ENCODE results near the gene FAM53C. TPM values are rescaled to one million over a fixed set of nuclear protein-coding genes. Genes with fewer than 3 reads are reported as not detected.
A peak's percentile ranks its signal among the peaks of the same experiment; 100 is the strongest.

Gene FAM53C
- total and polyA plus RNA-seq, 2 experiments from 2014 or later: 21.0 to 45.0 TPM

DNA sequence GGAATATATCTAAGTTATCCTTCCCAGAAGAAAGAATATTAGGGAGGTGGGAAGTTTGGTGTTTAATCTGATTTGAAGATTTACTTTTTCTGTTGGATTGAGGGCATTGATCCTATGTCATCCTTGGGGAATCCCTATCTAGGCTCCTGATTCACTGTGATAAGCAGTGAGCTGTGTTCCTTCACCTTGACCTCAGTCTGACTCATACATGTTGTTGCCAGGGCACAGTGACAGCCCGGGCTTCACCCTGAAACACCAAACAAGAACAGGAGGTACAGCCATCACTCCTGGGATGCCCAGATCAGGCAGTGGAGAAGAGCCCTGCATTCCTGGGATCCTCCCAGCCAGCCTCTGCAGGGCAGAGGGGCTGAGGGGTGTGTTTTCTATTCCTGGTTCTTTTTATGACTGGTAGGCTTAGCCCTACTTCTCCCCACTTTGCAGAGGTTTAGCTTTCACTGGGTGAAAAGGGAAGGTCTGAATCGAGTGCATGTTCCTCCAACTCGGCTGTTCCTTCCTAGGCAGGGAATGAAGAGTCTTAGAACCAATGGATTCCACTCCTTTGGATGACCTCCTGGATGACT, 3.1 kb upstream of the FAM53C start (continued):
- TF ChIP-seq, protein P1, sequence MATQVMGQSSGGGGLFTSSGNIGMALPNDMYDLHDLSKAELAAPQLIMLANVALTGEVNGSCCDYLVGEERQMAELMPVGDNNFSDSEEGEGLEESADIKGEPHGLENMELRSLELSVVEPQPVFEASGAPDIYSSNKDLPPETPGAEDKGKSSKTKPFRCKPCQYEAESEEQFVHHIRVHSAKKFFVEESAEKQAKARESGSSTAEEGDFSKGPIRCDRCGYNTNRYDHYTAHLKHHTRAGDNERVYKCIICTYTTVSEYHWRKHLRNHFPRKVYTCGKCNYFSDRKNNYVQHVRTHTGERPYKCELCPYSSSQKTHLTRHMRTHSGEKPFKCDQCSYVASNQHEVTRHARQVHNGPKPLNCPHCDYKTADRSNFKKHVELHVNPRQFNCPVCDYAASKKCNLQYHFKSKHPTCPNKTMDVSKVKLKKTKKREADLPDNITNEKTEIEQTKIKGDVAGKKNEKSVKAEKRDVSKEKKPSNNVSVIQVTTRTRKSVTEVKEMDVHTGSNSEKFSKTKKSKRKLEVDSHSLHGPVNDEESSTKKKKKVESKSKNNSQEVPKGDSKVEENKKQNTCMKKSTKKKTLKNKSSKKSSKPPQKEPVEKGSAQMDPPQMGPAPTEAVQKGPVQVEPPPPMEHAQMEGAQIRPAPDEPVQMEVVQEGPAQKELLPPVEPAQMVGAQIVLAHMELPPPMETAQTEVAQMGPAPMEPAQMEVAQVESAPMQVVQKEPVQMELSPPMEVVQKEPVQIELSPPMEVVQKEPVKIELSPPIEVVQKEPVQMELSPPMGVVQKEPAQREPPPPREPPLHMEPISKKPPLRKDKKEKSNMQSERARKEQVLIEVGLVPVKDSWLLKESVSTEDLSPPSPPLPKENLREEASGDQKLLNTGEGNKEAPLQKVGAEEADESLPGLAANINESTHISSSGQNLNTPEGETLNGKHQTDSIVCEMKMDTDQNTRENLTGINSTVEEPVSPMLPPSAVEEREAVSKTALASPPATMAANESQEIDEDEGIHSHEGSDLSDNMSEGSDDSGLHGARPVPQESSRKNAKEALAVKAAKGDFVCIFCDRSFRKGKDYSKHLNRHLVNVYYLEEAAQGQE (IDR thresholded peaks at IDR 0.05; ENCODE audit: unreplicated experiment): no peak
- no peak for TF ChIP-seq POLR2AphosphoS5 (IDR thresholded peaks at IDR 0.05; ENCODE audit: low read depth)
- no peak for TF ChIP-seq ZNF331 (CRISPR knock-in tag; IDR thresholded peaks at IDR 0.05; ENCODE audit: low read depth)
- TF ChIP-seq EZH2phosphoT487 (IDR thresholded peaks at IDR 0.05; ENCODE audit: unreplicated experiment): no peak
- TF ChIP-seq NANOG (IDR thresholded peaks at IDR 0.05; ENCODE audit: borderline replicate concordance): no peak
- no peak for TF ChIP-seq STAT1 (IDR thresholded peaks at IDR 0.05; ENCODE audit: unreplicated experiment)
- TF ChIP-seq, protein P2, sequence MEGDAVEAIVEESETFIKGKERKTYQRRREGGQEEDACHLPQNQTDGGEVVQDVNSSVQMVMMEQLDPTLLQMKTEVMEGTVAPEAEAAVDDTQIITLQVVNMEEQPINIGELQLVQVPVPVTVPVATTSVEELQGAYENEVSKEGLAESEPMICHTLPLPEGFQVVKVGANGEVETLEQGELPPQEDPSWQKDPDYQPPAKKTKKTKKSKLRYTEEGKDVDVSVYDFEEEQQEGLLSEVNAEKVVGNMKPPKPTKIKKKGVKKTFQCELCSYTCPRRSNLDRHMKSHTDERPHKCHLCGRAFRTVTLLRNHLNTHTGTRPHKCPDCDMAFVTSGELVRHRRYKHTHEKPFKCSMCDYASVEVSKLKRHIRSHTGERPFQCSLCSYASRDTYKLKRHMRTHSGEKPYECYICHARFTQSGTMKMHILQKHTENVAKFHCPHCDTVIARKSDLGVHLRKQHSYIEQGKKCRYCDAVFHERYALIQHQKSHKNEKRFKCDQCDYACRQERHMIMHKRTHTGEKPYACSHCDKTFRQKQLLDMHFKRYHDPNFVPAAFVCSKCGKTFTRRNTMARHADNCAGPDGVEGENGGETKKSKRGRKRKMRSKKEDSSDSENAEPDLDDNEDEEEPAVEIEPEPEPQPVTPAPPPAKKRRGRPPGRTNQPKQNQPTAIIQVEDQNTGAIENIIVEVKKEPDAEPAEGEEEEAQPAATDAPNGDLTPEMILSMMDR (conservative IDR thresholded peaks at IDR 0.05; ENCODE audit: low read depth in 2 of 2): no peak
- TF ChIP-seq ZNF114 (CRISPR knock-in tag; IDR thresholded peaks at IDR 0.05): no peak

DNA sequence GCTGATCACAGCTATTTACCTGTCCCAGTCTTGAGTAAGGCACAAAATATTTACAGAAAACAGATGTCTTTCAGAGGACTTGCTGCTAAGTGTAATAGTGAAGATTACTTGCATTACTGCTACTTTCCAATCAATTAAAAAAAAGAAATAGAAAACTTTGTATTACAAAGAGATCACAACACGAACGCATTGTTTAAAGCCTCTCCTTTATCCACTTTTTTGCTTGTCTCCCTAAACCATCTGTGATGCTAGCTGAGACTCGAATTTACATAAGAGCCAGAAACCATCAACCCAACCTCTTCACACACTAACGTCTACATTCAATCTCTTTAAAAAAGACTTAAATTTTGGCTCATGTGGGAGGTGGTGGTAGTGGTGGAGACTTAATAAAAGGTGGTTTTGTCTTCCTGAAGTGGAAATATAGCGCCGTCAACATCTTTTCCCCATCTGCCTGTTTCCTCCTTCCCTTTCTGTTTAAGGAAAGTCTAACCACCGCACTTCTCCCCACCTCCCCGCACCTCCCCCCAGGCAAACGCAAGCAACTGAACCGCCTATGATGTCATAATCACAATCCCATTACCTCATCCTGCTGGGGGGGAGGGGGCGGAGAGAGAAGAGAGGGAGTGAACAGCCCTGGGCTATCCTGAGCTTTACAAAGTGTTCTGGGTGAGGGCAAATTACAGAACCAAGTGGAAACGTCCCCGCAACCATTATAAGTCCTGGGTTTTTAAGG, 948 bp upstream of the FAM53C start:
- H3K9me2 ChIP-seq (ENCODE audit: insufficient read depth): no peaks in the 10 kb centered on the region
- peak; percentile 90 for DNase-seq (ENCODE audit: low spot score)
- H3K9me3 Mint-ChIP-seq: no peaks in the 10 kb centered on the region
- TF ChIP-seq, protein P1 (IDR thresholded peaks at IDR 0.05; ENCODE audit: unreplicated experiment): no peak
- peak; percentile 99 for TF ChIP-seq CREB1 (CRISPR knock-in tag; IDR thresholded peaks at IDR 0.05; ENCODE audit: low read depth)
- TF ChIP-seq STAT1 (IDR thresholded peaks at IDR 0.05; ENCODE audit: unreplicated experiment): no peak
- no peak for TF ChIP-seq EZH2phosphoT487 (IDR thresholded peaks at IDR 0.05; ENCODE audit: unreplicated experiment)
- 0 out of 2 replicates have a peak, but pooled peaks have one; percentile 41 for TF ChIP-seq ZNF114 (CRISPR knock-in tag; IDR thresholded peaks at IDR 0.05)
- TF ChIP-seq NANOG (IDR thresholded peaks at IDR 0.05; ENCODE audit: borderline replicate concordance): no peak
- TF ChIP-seq, protein P3, sequence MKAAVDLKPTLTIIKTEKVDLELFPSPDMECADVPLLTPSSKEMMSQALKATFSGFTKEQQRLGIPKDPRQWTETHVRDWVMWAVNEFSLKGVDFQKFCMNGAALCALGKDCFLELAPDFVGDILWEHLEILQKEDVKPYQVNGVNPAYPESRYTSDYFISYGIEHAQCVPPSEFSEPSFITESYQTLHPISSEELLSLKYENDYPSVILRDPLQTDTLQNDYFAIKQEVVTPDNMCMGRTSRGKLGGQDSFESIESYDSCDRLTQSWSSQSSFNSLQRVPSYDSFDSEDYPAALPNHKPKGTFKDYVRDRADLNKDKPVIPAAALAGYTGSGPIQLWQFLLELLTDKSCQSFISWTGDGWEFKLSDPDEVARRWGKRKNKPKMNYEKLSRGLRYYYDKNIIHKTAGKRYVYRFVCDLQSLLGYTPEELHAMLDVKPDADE (IDR thresholded peaks at IDR 0.05): no peak

More for the DNA sequence above, 948 bp upstream of the FAM53C start:
- Histone ChIP-seq H3K27me3 (ENCODE audit: insufficient read depth) (no peaks in the 10 kb centered on the region), H3F3A (replicated peaks; ENCODE audit: low read depth) (no peaks in the 10 kb centered on the region), H3K4me2 (peak overlapping the region; percentile 99), H3K36me3 (ENCODE audit: insufficient read depth) (peaks cover 5% of the 10 kb centered on the region), H3K4me1 (ENCODE audit: insufficient read depth) (peaks cover 12% of the 10 kb centered on the region; the same call in 1 of the 2 replicates), H4K20me1 (replicated peaks; ENCODE audit: insufficient read depth) (0 out of 2 replicates have a peak, but pooled peaks cover 6% of the 10 kb centered on the region), H3K27ac (ENCODE audit: low read depth) (peak overlapping the region; percentile 100), H2AFZ (peak overlapping the region; percentile 98), H3K79me2 (replicated peaks; ENCODE audit: insufficient read depth) (peaks cover 39% of the 10 kb centered on the region), H3K4me3 (peak overlapping the region; percentile 85)
- peaks cover 22% of the 10 kb centered on the region for H3K4me1 Mint-ChIP-seq
- H3K27me3 Mint-ChIP-seq (ENCODE audit: insufficient read depth, low read depth, poor library complexity): peaks cover 5% of the 10 kb centered on the region
- peaks cover 21% of the 10 kb centered on the region for H3K36me3 Mint-ChIP-seq (ENCODE audit: low read depth)
- peak overlapping the region; percentile 97 for H3K4me3 Mint-ChIP-seq
- ATAC-seq: peak; percentile 18
- H3K27ac Mint-ChIP-seq: peak overlapping the region; percentile 100
